ENCODE results near the gene FAM32A. TPM values are rescaled to one million over a fixed set of nuclear protein-coding genes. Genes with fewer than 3 reads are reported as not detected.

The FAM32A gene
- total RNA-seq, 6 donors from 2014 or later, result 47.1 to 84.8 (median 58.5) TPM

GRCh38 chr19:16208847-16209665 is 23.8 kb downstream of the FAM32A start:
- DNase-seq, result peak in 1 of 2 donors; percentile 66
- TF ChIP-seq POLR2AphosphoS5 (IDR thresholded peaks at IDR 0.05) (no peak), CTCF (IDR thresholded peaks at IDR 0.05) (no peak)
- Histone ChIP-seq H3K27me3 (no peaks in the 10 kb centered on the region), H3K4me1 (no peaks in the 10 kb centered on the region), H3K27ac (no peak overlapping the region), H3K36me3 (peaks cover 14 to 81% (median 66%) of the 10 kb centered on the region in 4 donors), H3K9me3 (no peaks in the 10 kb centered on the region), H3K4me3 (no peak overlapping the region)
- WGBS, 2 donors, result 94 to 96% methylated on average over 29 of the region's 29 CpGs
- no peak for ATAC-seq (ENCODE audit: low FRiP score in 2 of 2)

GRCh38 chr19:16210168-16210567 is 25.0 kb downstream of the FAM32A start:
- WGBS, 2 donors, result 89 to 94% methylated on average over 4 of the region's 4 CpGs
- no peaks in the 10 kb centered on the region for H3K4me1 ChIP-seq
- no peaks in the 10 kb centered on the region for H3K27me3 ChIP-seq
- DNase-seq (no peak), ATAC-seq (ENCODE audit: low FRiP score in 2 of 2) (no peak)
- H3K9me3 ChIP-seq, result no peaks in the 10 kb centered on the region
- H3K36me3 ChIP-seq, result peaks cover 11 to 77% (median 57%) of the 10 kb centered on the region in 4 donors
- no peak for TF ChIP-seq POLR2A (IDR thresholded peaks at IDR 0.05)
- TF ChIP-seq CTCF (IDR thresholded peaks at IDR 0.05), result no peak
- TF ChIP-seq POLR2AphosphoS5 (IDR thresholded peaks at IDR 0.05), result no peak
- no peak for TF ChIP-seq EP300 (IDR thresholded peaks at IDR 0.05)
- H3K4me3 ChIP-seq, result no peak overlapping the region
- H3K27ac ChIP-seq, result no peak overlapping the region

- ATAC-seq (ENCODE audit: low FRiP score in 2 of 2), result no peak
- H3K36me3 ChIP-seq, result peaks cover 11 to 68% (median 45%) of the 10 kb centered on the region in 4 donors
- no peak overlapping the region for H3K27ac ChIP-seq
- TF ChIP-seq EP300 (IDR thresholded peaks at IDR 0.05) (no peak), CTCF (IDR thresholded peaks at IDR 0.05) (no peak), POLR2A (IDR thresholded peaks at IDR 0.05) (no peak), POLR2AphosphoS5 (IDR thresholded peaks at IDR 0.05) (no peak)
- H3K9me3 ChIP-seq, result no peaks in the 10 kb centered on the region
- no peak overlapping the region for H3K4me3 ChIP-seq
- H3K27me3 ChIP-seq, result no peaks in the 10 kb centered on the region
- DNase-seq, result no peak
- H3K4me1 ChIP-seq, result peaks cover 0 to 8% (median 3%) of the 10 kb centered on the region in 4 donors
Measured at GRCh38 chr19:16213076-16213475, 27.9 kb downstream of the FAM32A start.

- peak; percentile 34 to 42 for DNase-seq
Measured at GRCh38 chr19:16216744-16217670, 31.8 kb downstream of the FAM32A start.

More at GRCh38 chr19:16216744-16217670, 31.8 kb downstream of the FAM32A start:
- no peak for TF ChIP-seq CTCF (IDR thresholded peaks at IDR 0.05)
- TF ChIP-seq EP300 (IDR thresholded peaks at IDR 0.05), result no peak
- TF ChIP-seq POLR2A (IDR thresholded peaks at IDR 0.05), result no peak
- TF ChIP-seq POLR2AphosphoS5 (IDR thresholded peaks at IDR 0.05), result no peak
- H3K27ac ChIP-seq, result no peak overlapping the region
- no peaks in the 10 kb centered on the region for H3K27me3 ChIP-seq
- H3K4me3 ChIP-seq, result no peak overlapping the region
- H3K36me3 ChIP-seq, result peaks cover 6 to 66% (median 37%) of the 10 kb centered on the region in 4 donors
- 74% methylated on average over 5 to 12 of the region's 13 CpGs for WGBS, 2 donors
- peaks cover 20 to 28% (median 22%) of the 10 kb centered on the region in 4 donors for H3K9me3 ChIP-seq
- H3K4me1 ChIP-seq, result peaks cover 0 to 8% (median 3%) of the 10 kb centered on the region in 4 donors
- peak; percentile 28 to 59 for ATAC-seq (ENCODE audit: low FRiP score in 2 of 2)

All from upper lobe of left lung (tissue), 6 donors.